HepG2 (cell line): ENCODE data around the gene MTRR. TPM values are rescaled to one million over a fixed set of nuclear protein-coding genes. Genes with fewer than 3 reads are reported as not detected.

Experiments used
- DBP ChIP-seq: sonication (generic); formaldehyde crosslinking; IDR thresholded peaks from 2 replicates; pipeline ENCODE4 v1.4.0; 2020; ENCODE audit warnings: missing genetic modification reagents; ENCODE audit errors: not compliant biosample characterization
- NCOA5 ChIP-seq: sonication (generic); formaldehyde crosslinking; IDR thresholded peaks from 2 replicates; pipeline ENCODE4 v1.4.0; 2020; ENCODE audit warnings: missing genetic modification reagents
- PREB ChIP-seq: sonication (generic); formaldehyde crosslinking; IDR thresholded peaks from 2 replicates; pipeline ENCODE4 v1.4.0; 2020; ENCODE audit warnings: missing genetic modification reagents
- SMARCE1 ChIP-seq: fragments of 450-650 bp; IDR thresholded peaks from 2 replicates; pipeline ENCODE4 v1.6.1; 2017; ENCODE audit warnings: borderline replicate concordance
- ZNF543 ChIP-seq: sonication (generic); formaldehyde crosslinking; IDR thresholded peaks from 2 replicates; pipeline ENCODE4 v1.4.0; 2020; ENCODE audit warnings: mild to moderate bottlenecking, missing genetic modification reagents
- ZNF713 ChIP-seq: sonication (generic); formaldehyde crosslinking; IDR thresholded peaks from 2 replicates; pipeline ENCODE4 v1.4.0; 2020; ENCODE audit warnings: mild to moderate bottlenecking, missing genetic modification reagents
- polyA plus RNA-seq, 8 experiments: library from polyadenylated mRNA; depleted of rRNA in 3 of 8; stranded (reverse) in 7 of 8; unstranded in 1 of 8; fragments of >200 nt; fragmentation: Illumina TruSeq in 4 of 8; extraction: Trizol in 4 of 8; gene quantifications; 2 replicates each; pipeline versions ENCODE4 v1.2.1 to v1.2.3, GENCODE V29; 2011 to 2016; ENCODE audit warnings: low read depth in 4 of 8, missing spikeins in 1 of 8, mixed read lengths in 1 of 8; ENCODE audit not compliant: insufficient read depth in 1 of 8
- total RNA-seq, 5 experiments: library from RNA; depleted of rRNA; stranded (reverse); fragments of >200 nt; fragmentation: Illumina TruSeq; extraction: Trizol; gene quantifications; 2 replicates each; pipeline ENCODE4 v1.2.3, GENCODE V29; 2016; ENCODE audit warnings: low read depth in 1 of 5
- TF ChIP-seq, protein P1 (sequence below), 2 experiments: fragments of 450-650 bp in 1 of 2; sonication (generic) in 1 of 2; formaldehyde crosslinking; IDR thresholded peaks; 2 replicates each; pipeline versions ENCODE4 v1.5.0 to v1.8.0; 2020 to 2022; ENCODE audit warnings: mild to moderate bottlenecking in 1 of 2, missing genetic modification reagents in 1 of 2
- TF ChIP-seq, protein P2 (sequence below): sonication (generic); formaldehyde crosslinking; IDR thresholded peaks from 2 replicates; pipeline ENCODE4 v1.5.1; 2020; ENCODE audit warnings: missing genetic modification reagents, mild to moderate bottlenecking, borderline replicate concordance

The MTRR gene
- total and polyA plus RNA-seq, 2 of the 13 experiments (the other 11 are each of a cell fraction or from before 2014, with no cell fraction given) = 39.2 to 59.2 TPM

- TF ChIP-seq, protein P1, sequence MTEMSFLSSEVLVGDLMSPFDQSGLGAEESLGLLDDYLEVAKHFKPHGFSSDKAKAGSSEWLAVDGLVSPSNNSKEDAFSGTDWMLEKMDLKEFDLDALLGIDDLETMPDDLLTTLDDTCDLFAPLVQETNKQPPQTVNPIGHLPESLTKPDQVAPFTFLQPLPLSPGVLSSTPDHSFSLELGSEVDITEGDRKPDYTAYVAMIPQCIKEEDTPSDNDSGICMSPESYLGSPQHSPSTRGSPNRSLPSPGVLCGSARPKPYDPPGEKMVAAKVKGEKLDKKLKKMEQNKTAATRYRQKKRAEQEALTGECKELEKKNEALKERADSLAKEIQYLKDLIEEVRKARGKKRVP (CRISPR knock-in tag; IDR thresholded peaks at IDR 0.05) = no peak
- TF ChIP-seq NCOA5 (CRISPR knock-in tag) (no peak), DBP (CRISPR knock-in tag) (no peak), PREB (CRISPR knock-in tag) (no peak), ZNF543 (CRISPR knock-in tag) (no peak), SMARCE1 (no peak), ZNF713 (no peak)
- TF ChIP-seq, protein P2, sequence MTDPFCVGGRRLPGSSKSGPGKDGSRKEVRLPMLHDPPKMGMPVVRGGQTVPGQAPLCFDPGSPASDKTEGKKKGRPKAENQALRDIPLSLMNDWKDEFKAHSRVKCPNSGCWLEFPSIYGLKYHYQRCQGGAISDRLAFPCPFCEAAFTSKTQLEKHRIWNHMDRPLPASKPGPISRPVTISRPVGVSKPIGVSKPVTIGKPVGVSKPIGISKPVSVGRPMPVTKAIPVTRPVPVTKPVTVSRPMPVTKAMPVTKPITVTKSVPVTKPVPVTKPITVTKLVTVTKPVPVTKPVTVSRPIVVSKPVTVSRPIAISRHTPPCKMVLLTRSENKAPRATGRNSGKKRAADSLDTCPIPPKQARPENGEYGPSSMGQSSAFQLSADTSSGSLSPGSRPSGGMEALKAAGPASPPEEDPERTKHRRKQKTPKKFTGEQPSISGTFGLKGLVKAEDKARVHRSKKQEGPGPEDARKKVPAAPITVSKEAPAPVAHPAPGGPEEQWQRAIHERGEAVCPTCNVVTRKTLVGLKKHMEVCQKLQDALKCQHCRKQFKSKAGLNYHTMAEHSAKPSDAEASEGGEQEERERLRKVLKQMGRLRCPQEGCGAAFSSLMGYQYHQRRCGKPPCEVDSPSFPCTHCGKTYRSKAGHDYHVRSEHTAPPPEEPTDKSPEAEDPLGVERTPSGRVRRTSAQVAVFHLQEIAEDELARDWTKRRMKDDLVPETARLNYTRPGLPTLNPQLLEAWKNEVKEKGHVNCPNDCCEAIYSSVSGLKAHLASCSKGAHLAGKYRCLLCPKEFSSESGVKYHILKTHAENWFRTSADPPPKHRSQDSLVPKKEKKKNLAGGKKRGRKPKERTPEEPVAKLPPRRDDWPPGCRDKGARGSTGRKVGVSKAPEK (CRISPR knock-in tag) = no peak
Measured at GRCh38 chr5:7888901-7889300, 20.0 kb downstream of the MTRR start (continued).
